Keratinocyte (primary cell): ENCODE data around the gene CDC14B. TPM values are rescaled to one million over a fixed set of nuclear protein-coding genes. Genes with fewer than 3 reads are reported as not detected.

Experiments used
- DNase-seq: peaks from one replicate; pipeline ENCODE4 v3.0.0-alpha.2; 2011; ENCODE audit warnings: low read depth, missing footprints, low spot score
- FAIRE-seq: peaks from 2 replicates; lab custom pipeline; 2011; peaks lifted over from hg19 to GRCh38; lab: Jason Lieb, UNC
- H2AFZ ChIP-seq: 2 replicates; pipeline ENCODE4 v1.6.0; 2012; ENCODE audit warnings: low read length, control low read depth, inconsistent platforms; ENCODE audit not compliant: control insufficient read depth
- H3K27ac ChIP-seq: 2 replicates; pipeline ENCODE4 v1.5.1; 2011; ENCODE audit warnings: low read length; ENCODE audit not compliant: control insufficient read depth, insufficient read depth
- H3K27me3 ChIP-seq: 3 replicates; pipeline ENCODE4 v1.6.0; 2011; ENCODE audit warnings: low read length; ENCODE audit not compliant: control insufficient read depth, insufficient read depth; ENCODE audit errors: extremely low read depth
- H3K36me3 ChIP-seq, 2 experiments: 2 replicates in 1 of 2; 3 replicates in 1 of 2; pipeline ENCODE4 v1.5.1; 2011; ENCODE audit warnings: low read length in 2 of 2, mild to moderate bottlenecking in 1 of 2; ENCODE audit not compliant: control insufficient read depth in 2 of 2, insufficient read depth in 2 of 2; ENCODE audit errors: extremely low read depth in 1 of 2
- H3K4me1 ChIP-seq: 3 replicates; pipeline ENCODE4 v1.5.1; 2011; ENCODE audit warnings: low read length; ENCODE audit not compliant: control insufficient read depth, insufficient read depth; ENCODE audit errors: extremely low read depth
- H3K4me2 ChIP-seq: 3 replicates; pipeline ENCODE4 v1.6.0; 2011; ENCODE audit warnings: low read depth, low read length; ENCODE audit not compliant: control insufficient read depth, insufficient read depth; ENCODE audit errors: extremely low read depth
- H3K4me3 ChIP-seq, 3 experiments: fragments of 200-600 bp in 1 of 3; sonication (generic) in 1 of 3; 2 replicates in 2 of 3; 3 replicates in 1 of 3; pipeline ENCODE4 v1.5.1; 2011 to 2016; ENCODE audit warnings: low read length in 3 of 3, mild to moderate bottlenecking in 3 of 3, control low read depth in 2 of 3, inconsistent platforms in 1 of 3, low read depth in 1 of 3, mixed read lengths in 1 of 3, mixed run types in 1 of 3, moderate library complexity in 1 of 3; ENCODE audit not compliant: control insufficient read depth in 2 of 3, insufficient read depth in 2 of 3; ENCODE audit errors: extremely low read depth in 1 of 3
- H3K79me2 ChIP-seq: 2 replicates; pipeline ENCODE4 v1.6.0; 2012; ENCODE audit warnings: low read length; ENCODE audit not compliant: control insufficient read depth, insufficient read depth
- H3K9ac ChIP-seq: 3 replicates; pipeline ENCODE4 v1.6.0; 2011; ENCODE audit warnings: low read length; ENCODE audit not compliant: control insufficient read depth, insufficient read depth; ENCODE audit errors: extremely low read depth
- H3K9me1 ChIP-seq: 3 replicates; pipeline ENCODE4 v1.6.0; 2011; ENCODE audit warnings: low read length; ENCODE audit not compliant: control insufficient read depth, insufficient read depth; ENCODE audit errors: extremely low read depth
- H3K9me3 ChIP-seq: 2 replicates; pipeline ENCODE4 v1.5.1; 2012; ENCODE audit warnings: low read depth, low read length; ENCODE audit not compliant: control insufficient read depth
- H4K20me1 ChIP-seq: 3 replicates; pipeline ENCODE4 v1.6.0; 2011; ENCODE audit warnings: low read length; ENCODE audit not compliant: control insufficient read depth, insufficient read depth; ENCODE audit errors: extremely low read depth
- CTCF ChIP-seq, 3 experiments: IDR thresholded peaks in 1 of 3; conservative IDR thresholded peaks in 1 of 3; optimal IDR thresholded peaks in 1 of 3; 2 replicates in 2 of 3; 3 replicates in 1 of 3; pipeline versions ENCODE3 to v1.5.1; 2011; ENCODE audit warnings: low read length in 3 of 3, mild to moderate bottlenecking in 3 of 3, moderate library complexity in 2 of 3, control low read depth in 1 of 3, inconsistent platforms in 1 of 3; ENCODE audit not compliant: insufficient read depth in 2 of 3; ENCODE audit errors: extremely low read depth in 1 of 3
- EZH2 ChIP-seq: IDR thresholded peaks from one replicate; pipeline ENCODE4 v1.6.1; 2012; ENCODE audit warnings: inconsistent platforms, mild to moderate bottlenecking, low read length, moderate library complexity
- dilution Hi-C: fragments of 300-500 bp; cut with MboI; formaldehyde crosslinking; loops from one replicate; pipeline ENCODE4 v1.7.0; 2020; ENCODE audit warnings: low sequenced_read_pairs; ENCODE audit not compliant: extremely low pct_ligation_motif_present
- polyA plus RNA-seq, 5 experiments: library from polyadenylated mRNA; depleted of rRNA in 3 of 5; stranded (reverse) in 3 of 5; stranded (forward) in 1 of 5; unstranded in 1 of 5; fragments of >200 nt; gene quantifications; 1 replicate in 1 of 5; 2 replicates in 3 of 5; 3 replicates in 1 of 5; pipeline versions ENCODE4 v1.2.1 to v1.2.3, GENCODE V29; 2011 to 2012; ENCODE audit warnings: missing spikeins in 2 of 5, low read depth in 1 of 5, low replicate concordance in 1 of 5

CDC14B gene
- polyA plus RNA-seq, 1 donor (not counting 4 experiments of a cell fraction or from before 2014, with no cell fraction given), result 7.5 TPM

GRCh38 chr9:96661711-96662110 is 42.1 kb upstream of the CDC14B start:
- H3K36me3 ChIP-seq, result no peaks in the 10 kb centered on the region
- H3K4me2 ChIP-seq, result no peak overlapping the region
- H3K9me1 ChIP-seq, result no peaks in the 10 kb centered on the region
- H3K79me2 ChIP-seq, result no peaks in the 10 kb centered on the region
- no peak overlapping the region for H3K4me3 ChIP-seq
- H3K4me1 ChIP-seq, result no peaks in the 10 kb centered on the region
- dilution Hi-C loops, result no loop called here
- H3K9ac ChIP-seq, result no peak overlapping the region
- no peaks in the 10 kb centered on the region for H3K27me3 ChIP-seq
- FAIRE-seq (no peak), DNase-seq (no peak)
- H3K27ac ChIP-seq, result no peak overlapping the region
- H2AFZ ChIP-seq, result no peak overlapping the region
- H3K9me3 ChIP-seq, result no peaks in the 10 kb centered on the region
- no peak for TF ChIP-seq EZH2
- no peak for TF ChIP-seq CTCF (optimal IDR thresholded peaks at IDR 0.05 in 1 of 3, IDR thresholded peaks at IDR 0.05 in 1 of 3, conservative IDR thresholded peaks at IDR 0.05 in 1 of 3; ENCODE audit: extremely low read depth in 1 of 3, insufficient read depth in 2 of 3, low read length in 3 of 3)
- H4K20me1 ChIP-seq, result no peaks in the 10 kb centered on the region

- H3K9me1 ChIP-seq, result no peaks in the 10 kb centered on the region
- H4K20me1 ChIP-seq, result no peaks in the 10 kb centered on the region
- FAIRE-seq (no peak), DNase-seq (no peak)
- TF ChIP-seq CTCF (optimal IDR thresholded peaks at IDR 0.05 in 1 of 3, IDR thresholded peaks at IDR 0.05 in 1 of 3, conservative IDR thresholded peaks at IDR 0.05 in 1 of 3; ENCODE audit: extremely low read depth in 1 of 3, insufficient read depth in 2 of 3, low read length in 3 of 3) (no peak), EZH2 (no peak)
- no peaks in the 10 kb centered on the region for H3K27me3 ChIP-seq
- H3K79me2 ChIP-seq, result no peaks in the 10 kb centered on the region
- H3K9me3 ChIP-seq, result no peaks in the 10 kb centered on the region
- H3K4me1 ChIP-seq, result no peaks in the 10 kb centered on the region
- no peak overlapping the region for H3K4me2 ChIP-seq
- H3K36me3 ChIP-seq, result no peaks in the 10 kb centered on the region
- dilution Hi-C loops, result no loop called here
- H3K4me3 ChIP-seq, result no peak overlapping the region
- no peak overlapping the region for H3K9ac ChIP-seq
- no peak overlapping the region for H2AFZ ChIP-seq
- no peak overlapping the region for H3K27ac ChIP-seq
Measured at GRCh38 chr9:96660692-96661248, 41.1 kb upstream of the CDC14B start.
